Naive thymus-derived CD4-positive, alpha-beta T cell (primary cell): Measurements from ENCODE around the gene GK. TPM values are rescaled to one million over a fixed set of nuclear protein-coding genes. Genes with fewer than 3 reads are reported as not detected.

Experiments
- ATAC-seq: fragments of 150-1000 bp; cut with Tn5 transposase; 2 replicates; pipeline ENCODE4 v1.10.0; 2021; ENCODE audit warnings: mild to moderate bottlenecking, moderate library complexity
- CTCF ChIA-PET: fragments of 350-600 bp; sonication (Branson Sonifier 250); formaldehyde crosslinking; loops from one replicate; lab custom pipeline; 2021; ENCODE audit warnings: antibody characterized with exemption; lab: Charles Lee
- POLR2A ChIA-PET: fragments of 350-600 bp; sonication (Branson Sonifier 250); formaldehyde crosslinking; loops from one replicate; lab custom pipeline; 2021; ENCODE audit warnings: antibody characterized with exemption, inconsistent platforms; lab: Charles Lee
- DNase-seq, 9 donors: peaks; one replicate each; pipeline versions ENCODE4 v3.0.0 to v3.0.0-alpha.2; 2020 to 2022; ENCODE audit warnings: mixed read lengths in 1 of 9
- H3K27ac ChIP-seq: one replicate; pipeline ENCODE4 v1.7.0; 2013; ENCODE audit warnings: mild to moderate bottlenecking, low read depth, low read length, moderate library complexity
- H3K27me3 ChIP-seq, 2 donors: one replicate each; pipeline ENCODE4 v1.7.0; 2013; ENCODE audit warnings: low read length in 2 of 2, mild to moderate bottlenecking in 2 of 2, moderate library complexity in 2 of 2; ENCODE audit not compliant: control insufficient read depth in 2 of 2, insufficient read depth in 2 of 2
- H3K36me3 ChIP-seq, 3 experiments: 1 replicate in 2 of 3; 2 replicates in 1 of 3; pipeline ENCODE4 v1.7.0; 2013; ENCODE audit warnings: low read length in 3 of 3, mild to moderate bottlenecking in 3 of 3, moderate library complexity in 1 of 3; ENCODE audit not compliant: insufficient read depth in 3 of 3, control insufficient read depth in 2 of 3
- H3K4me1 ChIP-seq, 2 donors: one replicate each; pipeline ENCODE4 v1.7.0; 2013; ENCODE audit warnings: low read length in 2 of 2, mild to moderate bottlenecking in 2 of 2, moderate library complexity in 1 of 2; ENCODE audit not compliant: control insufficient read depth in 2 of 2, insufficient read depth in 2 of 2
- H3K4me3 ChIP-seq: 2 replicates; pipeline ENCODE4 v1.7.0; 2013; ENCODE audit warnings: mild to moderate bottlenecking, low read length
- H3K9me3 ChIP-seq, 3 experiments: 1 replicate in 2 of 3; 2 replicates in 1 of 3; pipeline ENCODE4 v1.7.0; 2013; ENCODE audit warnings: low read length in 3 of 3; ENCODE audit not compliant: control insufficient read depth in 2 of 3
- H3K27ac Mint-ChIP-seq, 9 donors: one replicate each; pipeline ENCODE4 v1.8.0; 2020 to 2022; ENCODE audit warnings: mixed read lengths in 9 of 9, mild to moderate bottlenecking in 8 of 9, moderate library complexity in 5 of 9, inconsistent platforms in 2 of 9
- H3K27me3 Mint-ChIP-seq, 5 donors: one replicate each; pipeline ENCODE4 v1.8.0; 2021 to 2022; ENCODE audit warnings: mixed read lengths in 5 of 5, mild to moderate bottlenecking in 1 of 5
- H3K36me3 Mint-ChIP-seq, 5 donors: one replicate each; pipeline ENCODE4 v1.8.0; 2020 to 2022; ENCODE audit warnings: mixed read lengths in 5 of 5, mild to moderate bottlenecking in 3 of 5, inconsistent platforms in 1 of 5
- H3K4me1 Mint-ChIP-seq, 7 donors: one replicate each; pipeline ENCODE4 v1.8.0; 2020 to 2022; ENCODE audit warnings: mixed read lengths in 7 of 7, mild to moderate bottlenecking in 3 of 7, inconsistent platforms in 1 of 7
- H3K4me3 Mint-ChIP-seq, 10 donors: one replicate each; pipeline ENCODE4 v1.8.0; 2020 to 2022; ENCODE audit warnings: mild to moderate bottlenecking in 10 of 10, mixed read lengths in 10 of 10, moderate library complexity in 6 of 10, inconsistent platforms in 2 of 10
- H3K9me3 Mint-ChIP-seq, 11 donors: one replicate each; pipeline ENCODE4 v1.8.0; 2020 to 2022; ENCODE audit warnings: mixed read lengths in 11 of 11, mild to moderate bottlenecking in 4 of 11, inconsistent platforms in 1 of 11, moderate library complexity in 1 of 11
- intact Hi-C, 2 donors: fragments of 100-400 bp; cut with micrococcal nuclease; formaldehyde crosslinking; loops; one replicate each; pipeline ENCODE4 v1.15.1; 2023
- polyA plus RNA-seq, 2 donors: library from polyadenylated mRNA; unstranded; fragments of 300-500 nt; fragmentation: Illumina TruSeq; gene quantifications; one replicate each; pipeline ENCODE4 v1.2.3, GENCODE V29; 2021
- total RNA-seq, 6 experiments: library from RNA in 5 of 6; stranded (reverse) in 5 of 6; gene quantifications; 1 replicate in 5 of 6; 2 replicates in 1 of 6; pipeline ENCODE4 v1.2.3 and lab custom pipeline; 2021 to 2026

Gene GK
- total RNA-seq (10 to 100 TPM in 1 of 5 experiments, 1 to 10 TPM in 4; 5.3 to 41.1 (median 7.3) TPM), polyA plus RNA-seq (1 to 10 TPM; 4.0 to 5.7 TPM), total RNA-seq (lab: John Stamatoyannopoulos, UW) (5.2 reads per million, percentile 25 among the genes with 10 or more reads in this experiment)

DNA sequence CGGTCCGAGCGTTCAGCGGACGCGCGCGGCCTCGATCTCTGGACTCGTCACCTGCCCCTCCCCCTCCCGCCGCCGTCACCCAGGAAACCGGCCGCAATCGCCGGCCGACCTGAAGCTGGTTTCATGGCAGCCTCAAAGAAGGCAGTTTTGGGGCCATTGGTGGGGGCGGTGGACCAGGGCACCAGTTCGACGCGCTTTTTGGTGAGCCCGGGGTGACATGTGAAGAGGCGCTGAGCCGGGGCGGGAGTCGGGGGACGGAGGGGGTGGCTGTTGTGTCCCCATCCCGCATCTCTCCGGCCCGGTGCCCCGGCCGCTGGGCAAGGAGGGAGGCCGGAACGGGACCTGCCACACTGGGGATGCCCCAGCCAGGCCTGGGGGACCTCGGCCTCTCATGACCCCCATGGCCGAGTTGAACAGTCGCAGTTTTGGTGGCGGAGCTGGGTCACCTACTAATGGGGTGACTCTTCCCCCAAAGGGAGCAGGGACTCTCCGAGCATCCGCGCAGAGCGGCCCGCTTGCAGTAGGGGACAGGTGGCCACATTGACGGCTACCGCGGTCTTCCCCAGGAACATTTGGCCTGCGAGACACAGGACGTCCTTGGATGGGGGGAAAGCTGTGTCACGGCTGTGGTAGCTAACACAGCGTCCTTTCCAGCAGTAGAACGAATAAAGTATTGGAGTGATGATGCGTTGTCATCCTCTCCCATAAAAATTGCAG lies at the start of gene GK:
TSS of gene GK (plus strand) at position 9 of the 717 bp plus-strand sequence. CDS start at position 124, 115 bp downstream.
- no peaks in the 10 kb centered on the region for H3K4me1 ChIP-seq
- POLR2A ChIA-PET = no interaction called here

DNA sequence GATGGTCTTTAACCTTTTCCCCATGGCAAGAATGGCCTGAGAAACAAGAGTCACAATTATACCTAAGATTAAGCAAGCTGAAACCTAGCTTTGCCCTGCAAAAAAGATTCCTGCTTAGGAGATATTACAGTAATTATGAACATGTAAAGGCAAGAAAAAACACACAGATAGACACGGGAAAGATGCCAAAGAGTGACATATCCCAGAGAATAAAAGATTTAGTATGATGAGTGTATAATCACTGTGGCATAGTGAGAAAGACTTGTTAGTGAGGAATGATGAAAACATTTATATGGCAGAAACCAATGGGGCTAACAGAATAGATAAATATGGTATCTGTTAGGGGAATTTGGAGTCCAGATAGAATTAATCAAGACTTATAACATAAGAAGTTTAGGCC lies 46.1 kb upstream of the GK start:
- Histone ChIP-seq H3K9me3 (no peaks in the 10 kb centered on the region), H3K4me1 (no peaks in the 10 kb centered on the region), H3K27me3 (no peaks in the 10 kb centered on the region), H3K4me3 (no peak overlapping the region), H3K27ac (no peak overlapping the region), H3K36me3 (no peaks in the 10 kb centered on the region)
- Mint-ChIP-seq H3K27ac (no peak overlapping the region), H3K4me3 (no peak overlapping the region), H3K27me3 (peaks cover 0 to 3% (median 0%) of the 10 kb centered on the region in 5 donors), H3K9me3 (no peaks in the 10 kb centered on the region), H3K4me1 (no peaks in the 10 kb centered on the region), H3K36me3 (no peaks in the 10 kb centered on the region)
- CTCF ChIA-PET = no interaction called here
- ATAC-seq (no peak), DNase-seq (no peak)
- POLR2A ChIA-PET = no interaction called here
- intact Hi-C loops = no loop called here

More for the DNA sequence above, at the start of gene GK:
- Mint-ChIP-seq H3K9me3 (no peaks in the 10 kb centered on the region), H3K4me3 (peak within 1 kb of the TSS; percentile 71 to 95 (median 90)), H3K36me3 (peaks cover 0 to 13% (median 0%) of the 10 kb centered on the region in 5 donors), H3K27me3 (no peaks in the 10 kb centered on the region), H3K4me1 (peaks cover 0 to 51% (median 16%) of the 10 kb centered on the region in 7 donors), H3K27ac (peak within 1 kb of the TSS; percentile 86 to 98 (median 90))
- DNase-seq = peak in 3 of 9 donors; percentile 9 to 11 (median 10)
- intact Hi-C loops = loop anchor here (1.0 to 5.0 kb wide), 6 partner anchors 19 to 236 kb away; partner anchors contain the start of genes TAB3 (in 2 of the 2) and TASL (in 1 of the 2)
- no peaks in the 10 kb centered on the region for H3K27me3 ChIP-seq
- CTCF ChIA-PET = no interaction called here
- H3K9me3 ChIP-seq = no peaks in the 10 kb centered on the region
- peak within 1 kb of the TSS; percentile 80 for H3K27ac ChIP-seq
- H3K4me3 ChIP-seq = peak within 1 kb of the TSS; percentile 88
- ATAC-seq = peak; percentile 1
- peaks cover 0 to 5% (median 0%) of the 10 kb centered on the region in 3 experiments for H3K36me3 ChIP-seq

DNA sequence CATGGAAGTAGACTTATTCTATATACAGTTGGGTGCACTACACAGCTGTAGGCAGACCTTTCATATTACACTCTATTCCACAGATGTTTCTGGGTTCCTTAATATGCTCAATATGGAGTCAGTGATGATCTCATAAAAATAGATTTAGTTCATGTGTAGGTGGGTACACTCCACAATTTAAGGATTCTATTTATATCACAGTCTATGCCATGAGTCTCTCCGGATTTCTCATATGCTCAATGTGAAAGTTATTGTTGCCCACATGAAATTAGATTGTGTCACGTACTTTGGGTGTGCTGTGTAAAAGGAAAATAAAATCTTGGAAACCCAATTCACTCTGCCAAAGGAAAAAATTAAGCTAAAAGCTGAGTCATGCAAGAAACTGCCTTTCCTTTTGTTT lies 43.2 kb upstream of the GK start:
- Histone ChIP-seq H3K27me3 (no peaks in the 10 kb centered on the region), H3K36me3 (no peaks in the 10 kb centered on the region), H3K4me3 (no peak overlapping the region), H3K9me3 (no peaks in the 10 kb centered on the region), H3K27ac (no peak overlapping the region), H3K4me1 (no peaks in the 10 kb centered on the region)
- intact Hi-C loops = no loop called here
- ATAC-seq (no peak), DNase-seq (no peak)
- Mint-ChIP-seq H3K27ac (no peak overlapping the region), H3K9me3 (no peaks in the 10 kb centered on the region), H3K4me3 (no peak overlapping the region), H3K4me1 (no peaks in the 10 kb centered on the region), H3K27me3 (peaks cover 0 to 3% (median 0%) of the 10 kb centered on the region in 5 donors), H3K36me3 (no peaks in the 10 kb centered on the region)
- POLR2A ChIA-PET = no interaction called here
- CTCF ChIA-PET = no interaction called here

DNA sequence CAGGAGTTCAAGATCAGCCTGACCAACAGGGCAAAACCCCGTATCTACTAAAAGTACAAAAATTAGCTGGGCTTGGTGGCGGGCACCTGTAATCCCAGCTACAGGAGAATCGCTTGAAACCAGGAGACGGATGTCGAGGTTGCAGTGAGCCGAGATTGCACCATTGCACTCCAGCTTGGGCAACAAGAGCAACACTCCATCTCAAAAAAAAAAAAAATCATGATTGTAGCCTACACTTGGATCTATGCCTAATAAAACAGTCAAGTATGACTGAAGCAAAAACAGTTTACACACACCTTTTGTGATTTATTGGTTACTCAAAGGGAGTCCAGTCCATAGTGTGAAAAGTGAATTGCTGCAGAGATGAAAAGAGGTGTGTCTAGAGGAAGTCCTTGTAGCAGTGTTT lies 41.0 kb upstream of the GK start:
- H3K9me3 Mint-ChIP-seq = peaks cover 0 to 10% (median 0%) of the 10 kb centered on the region in 11 donors
- H3K36me3 ChIP-seq = no peaks in the 10 kb centered on the region
- H3K27ac Mint-ChIP-seq = no peak overlapping the region
- H3K9me3 ChIP-seq = no peaks in the 10 kb centered on the region
- DNase-seq = no peak
- ChIA-PET POLR2A (no interaction called here), CTCF (interaction anchor here (0.7 kb wide), 1 partner anchor 43 kb away, joined by 3 read pairs; no protein-coding TSS in a partner anchor)
- peaks cover 0 to 3% (median 0%) of the 10 kb centered on the region in 5 donors for H3K27me3 Mint-ChIP-seq
- no peaks in the 10 kb centered on the region for H3K4me1 Mint-ChIP-seq
- no peak for ATAC-seq
- intact Hi-C loops = no loop called here
- H3K4me3 ChIP-seq = no peak overlapping the region
- H3K4me3 Mint-ChIP-seq = no peak overlapping the region
- H3K36me3 Mint-ChIP-seq = no peaks in the 10 kb centered on the region
- H3K4me1 ChIP-seq = no peaks in the 10 kb centered on the region
- H3K27ac ChIP-seq = no peak overlapping the region
- no peaks in the 10 kb centered on the region for H3K27me3 ChIP-seq

DNA sequence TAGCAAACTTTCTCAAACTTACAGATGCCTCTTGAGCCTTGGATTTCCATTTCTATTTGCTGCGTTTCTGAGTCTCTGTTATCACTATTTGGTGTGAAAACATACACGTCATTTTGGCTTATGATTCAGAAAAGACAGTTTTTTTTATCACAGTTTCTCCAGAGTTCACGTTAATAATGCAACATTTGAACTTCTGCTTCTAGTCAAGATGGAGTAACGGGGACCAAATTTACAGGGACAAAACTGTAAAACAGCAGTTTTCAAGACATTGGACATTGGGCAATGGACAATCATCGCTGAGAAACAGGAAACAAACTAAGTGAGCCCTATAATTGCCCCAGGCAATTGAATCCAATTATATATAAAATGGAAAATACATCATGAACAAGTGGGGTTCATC lies 39.5 kb upstream of the GK start:
- H3K36me3 ChIP-seq = no peaks in the 10 kb centered on the region
- Mint-ChIP-seq H3K4me3 (no peak overlapping the region), H3K36me3 (no peaks in the 10 kb centered on the region), H3K27ac (no peak overlapping the region), H3K9me3 (peaks cover 0 to 10% (median 0%) of the 10 kb centered on the region in 11 donors), H3K4me1 (no peaks in the 10 kb centered on the region), H3K27me3 (peaks cover 0 to 3% (median 0%) of the 10 kb centered on the region in 5 donors)
- no peak overlapping the region for H3K27ac ChIP-seq
- DNase-seq (no peak), ATAC-seq (peak; percentile 40)
- H3K27me3 ChIP-seq = no peaks in the 10 kb centered on the region
- no peaks in the 10 kb centered on the region for H3K4me1 ChIP-seq
- no peaks in the 10 kb centered on the region for H3K9me3 ChIP-seq
- POLR2A ChIA-PET = no interaction called here
- intact Hi-C loops = no loop called here
- no peak overlapping the region for H3K4me3 ChIP-seq
- CTCF ChIA-PET = no interaction called here

DNA sequence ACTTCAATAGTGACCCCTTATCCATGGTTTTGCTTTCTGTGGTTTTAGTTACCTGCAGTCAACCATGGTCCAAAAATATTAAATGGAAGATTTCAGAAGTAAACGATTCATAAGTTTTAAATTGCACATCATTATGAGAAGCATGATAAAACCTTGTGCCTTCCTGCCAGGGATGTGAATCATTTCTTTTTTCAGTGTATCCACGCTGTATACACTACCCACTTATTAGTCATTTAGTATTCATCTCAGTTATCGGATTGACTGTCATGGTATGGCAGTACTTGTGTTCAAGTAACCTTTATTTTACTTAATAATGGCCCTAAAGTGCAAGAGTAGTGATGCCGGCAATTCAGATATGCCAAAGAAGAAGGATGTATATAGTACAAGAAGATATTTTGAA lies 38.0 kb upstream of the GK start:
- Mint-ChIP-seq H3K27ac (no peak overlapping the region), H3K4me3 (no peak overlapping the region), H3K27me3 (peaks cover 0 to 3% (median 0%) of the 10 kb centered on the region in 5 donors), H3K9me3 (peaks cover 0 to 10% (median 0%) of the 10 kb centered on the region in 11 donors), H3K36me3 (no peaks in the 10 kb centered on the region), H3K4me1 (no peaks in the 10 kb centered on the region)
- Histone ChIP-seq H3K27ac (no peak overlapping the region), H3K9me3 (no peaks in the 10 kb centered on the region), H3K4me3 (no peak overlapping the region), H3K27me3 (no peaks in the 10 kb centered on the region), H3K4me1 (no peaks in the 10 kb centered on the region), H3K36me3 (no peaks in the 10 kb centered on the region)
- ChIA-PET POLR2A (no interaction called here), CTCF (no interaction called here)
- intact Hi-C loops = no loop called here
- DNase-seq = no peak
- no peak for ATAC-seq
